GM18870 (cell line): ENCODE measurements around the gene BAX.

Experiments
- ATAC-seq: cut with Tn5 transposase; IDR thresholded peaks from one replicate; pipeline ENCODE4 v1.9.1; 2021; ENCODE audit warnings: moderate library complexity; ENCODE audit not compliant: unreplicated experiment

The BAX gene

DNA sequence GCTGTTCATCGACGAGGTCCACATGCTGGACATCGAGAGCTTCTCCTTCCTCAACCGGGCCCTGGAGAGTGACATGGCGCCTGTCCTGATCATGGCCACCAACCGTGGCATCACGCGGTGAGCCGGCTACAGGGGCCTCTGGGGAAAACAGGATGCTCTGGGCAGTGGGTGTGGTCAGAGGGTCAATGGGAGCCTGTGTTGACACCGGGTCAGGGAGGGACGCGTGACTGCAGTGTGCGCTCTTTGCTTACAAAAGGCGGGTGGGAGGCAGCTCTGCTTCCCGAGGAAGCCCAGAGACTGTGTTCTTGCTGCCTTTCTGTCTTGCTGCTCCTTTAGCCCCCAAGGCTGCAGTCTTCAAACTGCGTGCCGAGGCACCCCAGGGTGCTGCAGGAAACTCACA, 56.5 kb downstream of the BAX start:
- no peak for ATAC-seq
